ENCODE data around the gene OR8B3. TPM values are rescaled to one million over a fixed set of nuclear protein-coding genes. Genes with fewer than 3 reads are reported as not detected.

Gene OR8B3
- total and polyA plus RNA-seq, 2 experiments from 2014 or later, result not detected

DNA sequence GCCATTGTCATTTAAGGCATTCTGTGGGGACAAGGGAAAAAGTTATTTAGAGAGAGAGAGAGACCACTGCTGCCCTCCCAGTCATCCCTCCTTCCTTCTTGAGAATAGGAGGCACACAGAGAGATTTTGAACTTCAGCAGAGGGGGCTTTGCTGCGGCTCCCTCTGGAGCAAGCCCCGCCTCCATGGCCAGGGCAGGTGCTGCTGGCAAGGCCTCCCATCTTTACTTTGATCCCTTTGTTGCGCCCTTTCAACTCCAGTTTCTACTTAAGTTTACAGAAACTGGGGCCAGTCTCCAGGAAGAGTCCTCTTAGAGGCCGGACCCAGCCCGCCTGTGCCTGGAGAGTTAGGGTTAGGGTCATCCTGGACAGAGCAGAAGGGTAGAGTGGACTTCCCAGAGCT, 42.3 kb upstream of the OR8B3 start:
- no peaks in the 10 kb centered on the region for H3K36me3 Mint-ChIP-seq (ENCODE audit: low read depth)
- TF ChIP-seq EZH2 (IDR thresholded peaks at IDR 0.05; ENCODE audit: low read depth, unreplicated experiment), result no peak
- TF ChIP-seq, protein P1, sequence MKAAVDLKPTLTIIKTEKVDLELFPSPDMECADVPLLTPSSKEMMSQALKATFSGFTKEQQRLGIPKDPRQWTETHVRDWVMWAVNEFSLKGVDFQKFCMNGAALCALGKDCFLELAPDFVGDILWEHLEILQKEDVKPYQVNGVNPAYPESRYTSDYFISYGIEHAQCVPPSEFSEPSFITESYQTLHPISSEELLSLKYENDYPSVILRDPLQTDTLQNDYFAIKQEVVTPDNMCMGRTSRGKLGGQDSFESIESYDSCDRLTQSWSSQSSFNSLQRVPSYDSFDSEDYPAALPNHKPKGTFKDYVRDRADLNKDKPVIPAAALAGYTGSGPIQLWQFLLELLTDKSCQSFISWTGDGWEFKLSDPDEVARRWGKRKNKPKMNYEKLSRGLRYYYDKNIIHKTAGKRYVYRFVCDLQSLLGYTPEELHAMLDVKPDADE (IDR thresholded peaks at IDR 0.05), result no peak
- TF ChIP-seq ZNF331 (CRISPR knock-in tag; IDR thresholded peaks at IDR 0.05; ENCODE audit: low read depth), result no peak
- TF ChIP-seq CREB1 (CRISPR knock-in tag; IDR thresholded peaks at IDR 0.05; ENCODE audit: low read depth), result no peak
- TF ChIP-seq, protein P2, sequence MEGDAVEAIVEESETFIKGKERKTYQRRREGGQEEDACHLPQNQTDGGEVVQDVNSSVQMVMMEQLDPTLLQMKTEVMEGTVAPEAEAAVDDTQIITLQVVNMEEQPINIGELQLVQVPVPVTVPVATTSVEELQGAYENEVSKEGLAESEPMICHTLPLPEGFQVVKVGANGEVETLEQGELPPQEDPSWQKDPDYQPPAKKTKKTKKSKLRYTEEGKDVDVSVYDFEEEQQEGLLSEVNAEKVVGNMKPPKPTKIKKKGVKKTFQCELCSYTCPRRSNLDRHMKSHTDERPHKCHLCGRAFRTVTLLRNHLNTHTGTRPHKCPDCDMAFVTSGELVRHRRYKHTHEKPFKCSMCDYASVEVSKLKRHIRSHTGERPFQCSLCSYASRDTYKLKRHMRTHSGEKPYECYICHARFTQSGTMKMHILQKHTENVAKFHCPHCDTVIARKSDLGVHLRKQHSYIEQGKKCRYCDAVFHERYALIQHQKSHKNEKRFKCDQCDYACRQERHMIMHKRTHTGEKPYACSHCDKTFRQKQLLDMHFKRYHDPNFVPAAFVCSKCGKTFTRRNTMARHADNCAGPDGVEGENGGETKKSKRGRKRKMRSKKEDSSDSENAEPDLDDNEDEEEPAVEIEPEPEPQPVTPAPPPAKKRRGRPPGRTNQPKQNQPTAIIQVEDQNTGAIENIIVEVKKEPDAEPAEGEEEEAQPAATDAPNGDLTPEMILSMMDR (conservative IDR thresholded peaks at IDR 0.05; ENCODE audit: low read depth in 2 of 2), result no peak
- TF ChIP-seq, protein P3, sequence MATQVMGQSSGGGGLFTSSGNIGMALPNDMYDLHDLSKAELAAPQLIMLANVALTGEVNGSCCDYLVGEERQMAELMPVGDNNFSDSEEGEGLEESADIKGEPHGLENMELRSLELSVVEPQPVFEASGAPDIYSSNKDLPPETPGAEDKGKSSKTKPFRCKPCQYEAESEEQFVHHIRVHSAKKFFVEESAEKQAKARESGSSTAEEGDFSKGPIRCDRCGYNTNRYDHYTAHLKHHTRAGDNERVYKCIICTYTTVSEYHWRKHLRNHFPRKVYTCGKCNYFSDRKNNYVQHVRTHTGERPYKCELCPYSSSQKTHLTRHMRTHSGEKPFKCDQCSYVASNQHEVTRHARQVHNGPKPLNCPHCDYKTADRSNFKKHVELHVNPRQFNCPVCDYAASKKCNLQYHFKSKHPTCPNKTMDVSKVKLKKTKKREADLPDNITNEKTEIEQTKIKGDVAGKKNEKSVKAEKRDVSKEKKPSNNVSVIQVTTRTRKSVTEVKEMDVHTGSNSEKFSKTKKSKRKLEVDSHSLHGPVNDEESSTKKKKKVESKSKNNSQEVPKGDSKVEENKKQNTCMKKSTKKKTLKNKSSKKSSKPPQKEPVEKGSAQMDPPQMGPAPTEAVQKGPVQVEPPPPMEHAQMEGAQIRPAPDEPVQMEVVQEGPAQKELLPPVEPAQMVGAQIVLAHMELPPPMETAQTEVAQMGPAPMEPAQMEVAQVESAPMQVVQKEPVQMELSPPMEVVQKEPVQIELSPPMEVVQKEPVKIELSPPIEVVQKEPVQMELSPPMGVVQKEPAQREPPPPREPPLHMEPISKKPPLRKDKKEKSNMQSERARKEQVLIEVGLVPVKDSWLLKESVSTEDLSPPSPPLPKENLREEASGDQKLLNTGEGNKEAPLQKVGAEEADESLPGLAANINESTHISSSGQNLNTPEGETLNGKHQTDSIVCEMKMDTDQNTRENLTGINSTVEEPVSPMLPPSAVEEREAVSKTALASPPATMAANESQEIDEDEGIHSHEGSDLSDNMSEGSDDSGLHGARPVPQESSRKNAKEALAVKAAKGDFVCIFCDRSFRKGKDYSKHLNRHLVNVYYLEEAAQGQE (IDR thresholded peaks at IDR 0.05; ENCODE audit: unreplicated experiment), result no peak
- 0 out of 2 replicates have a peak overlapping the region, but pooled peaks have one; percentile 2 for H3K27ac Mint-ChIP-seq
- H3K27me3 Mint-ChIP-seq (ENCODE audit: insufficient read depth, low read depth, poor library complexity), result peaks cover 1% of the 10 kb centered on the region
- H3K4me3 ChIP-seq, result no peak overlapping the region
- H3K27me3 ChIP-seq (ENCODE audit: insufficient read depth), result no peaks in the 10 kb centered on the region
- no peaks in the 10 kb centered on the region for H3K9me3 Mint-ChIP-seq
- H3K4me1 Mint-ChIP-seq, result no peaks in the 10 kb centered on the region
- peaks cover 9% of the 10 kb centered on the region for H3K9me2 ChIP-seq (ENCODE audit: insufficient read depth)
- H3K4me3 Mint-ChIP-seq, result no peak overlapping the region
- H3K27ac ChIP-seq (ENCODE audit: low read depth), result no peak overlapping the region
- H3K36me3 ChIP-seq (ENCODE audit: insufficient read depth), result no peaks in the 10 kb centered on the region
- H2AFZ ChIP-seq, result peak overlapping the region; percentile 59
- H3K4me2 ChIP-seq, result no peak overlapping the region
- H3K4me1 ChIP-seq (ENCODE audit: insufficient read depth), result no peaks in the 10 kb centered on the region
- no peaks in the 10 kb centered on the region for H3F3A ChIP-seq (replicated peaks; ENCODE audit: low read depth)
- DNase-seq (ENCODE audit: low spot score) (peak; percentile 17), ATAC-seq (no peak)
- H3K79me2 ChIP-seq (replicated peaks; ENCODE audit: insufficient read depth), result no peaks in the 10 kb centered on the region
- H4K20me1 ChIP-seq (replicated peaks; ENCODE audit: insufficient read depth), result no peaks in the 10 kb centered on the region

DNA sequence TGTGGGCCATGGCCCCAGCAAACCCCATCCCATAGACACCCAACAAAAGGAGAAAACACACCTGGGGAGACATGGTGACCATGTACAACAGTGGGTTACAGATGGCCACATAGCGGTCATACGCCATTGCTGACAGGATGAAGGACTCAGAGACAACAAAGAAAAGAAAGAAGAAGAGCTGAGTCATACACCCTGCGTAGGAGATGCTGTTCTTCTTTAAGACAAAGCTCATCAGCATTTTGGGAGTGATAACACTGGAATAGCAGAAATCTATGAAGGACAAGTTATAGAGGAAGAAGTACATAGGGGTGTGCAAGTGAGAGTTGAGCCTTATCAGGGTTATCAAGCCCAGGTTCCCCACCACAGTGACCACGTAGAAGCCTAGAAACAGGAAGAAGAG, 41.8 kb upstream of the OR8B3 start:
- Histone ChIP-seq H3F3A (replicated peaks; ENCODE audit: low read depth) (no peaks in the 10 kb centered on the region), H4K20me1 (replicated peaks; ENCODE audit: insufficient read depth) (no peaks in the 10 kb centered on the region), H3K79me2 (replicated peaks; ENCODE audit: insufficient read depth) (no peaks in the 10 kb centered on the region), H3K36me3 (ENCODE audit: insufficient read depth) (no peaks in the 10 kb centered on the region), H2AFZ (peak overlapping the region; percentile 59), H3K4me2 (no peak overlapping the region), H3K9me2 (ENCODE audit: insufficient read depth) (peaks cover 9% of the 10 kb centered on the region), H3K4me3 (no peak overlapping the region), H3K4me1 (ENCODE audit: insufficient read depth) (no peaks in the 10 kb centered on the region), H3K27me3 (ENCODE audit: insufficient read depth) (no peaks in the 10 kb centered on the region), H3K27ac (ENCODE audit: low read depth) (no peak overlapping the region)
- DNase-seq (ENCODE audit: low spot score) (no peak), ATAC-seq (no peak)
- Mint-ChIP-seq H3K27ac (0 out of 2 replicates have a peak overlapping the region, but pooled peaks have one; percentile 2), H3K4me3 (no peak overlapping the region), H3K36me3 (ENCODE audit: low read depth) (no peaks in the 10 kb centered on the region), H3K27me3 (ENCODE audit: insufficient read depth, low read depth, poor library complexity) (peaks cover 1% of the 10 kb centered on the region), H3K9me3 (no peaks in the 10 kb centered on the region), H3K4me1 (no peaks in the 10 kb centered on the region)
- TF ChIP-seq ZNF114 (CRISPR knock-in tag; IDR thresholded peaks at IDR 0.05), result no peak
- TF ChIP-seq CREB1 (CRISPR knock-in tag; IDR thresholded peaks at IDR 0.05; ENCODE audit: low read depth), result no peak
- TF ChIP-seq EZH2 (IDR thresholded peaks at IDR 0.05; ENCODE audit: low read depth, unreplicated experiment), result no peak
- TF ChIP-seq STAT1 (IDR thresholded peaks at IDR 0.05; ENCODE audit: unreplicated experiment), result no peak
- TF ChIP-seq, protein P1 (IDR thresholded peaks at IDR 0.05), result no peak
- TF ChIP-seq POLR2AphosphoS5 (IDR thresholded peaks at IDR 0.05; ENCODE audit: low read depth), result no peak
- no peak for TF ChIP-seq JUNB (IDR thresholded peaks at IDR 0.05; ENCODE audit: unreplicated experiment)
- TF ChIP-seq, protein P3 (IDR thresholded peaks at IDR 0.05; ENCODE audit: unreplicated experiment), result no peak
- TF ChIP-seq EZH2phosphoT487 (IDR thresholded peaks at IDR 0.05; ENCODE audit: unreplicated experiment), result no peak

Measured in GM23338 (cell line).